ENCODE measurements around the gene ERCC6L2.

DNA sequence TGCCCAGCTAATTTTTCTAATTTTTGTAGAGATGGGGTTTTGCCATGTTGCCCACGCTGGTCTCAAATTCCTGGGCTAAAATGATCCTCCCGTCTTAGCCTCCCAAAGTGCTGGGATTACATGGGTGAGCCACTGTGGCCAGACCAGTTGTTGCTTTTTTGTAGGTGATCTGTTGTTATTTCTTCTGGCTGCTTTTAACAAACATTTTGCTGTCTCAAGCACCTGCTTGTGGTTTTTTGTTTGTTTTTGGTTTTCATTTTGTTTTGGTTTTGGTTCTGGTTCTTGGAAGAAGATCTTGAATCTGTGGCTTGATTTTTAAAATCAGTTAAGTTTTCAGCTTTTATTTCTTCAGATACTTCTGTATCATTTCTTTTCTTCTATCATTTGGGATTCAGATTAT, 21.1 kb downstream of the ERCC6L2 start:
- TF ChIP-seq, protein P1, sequence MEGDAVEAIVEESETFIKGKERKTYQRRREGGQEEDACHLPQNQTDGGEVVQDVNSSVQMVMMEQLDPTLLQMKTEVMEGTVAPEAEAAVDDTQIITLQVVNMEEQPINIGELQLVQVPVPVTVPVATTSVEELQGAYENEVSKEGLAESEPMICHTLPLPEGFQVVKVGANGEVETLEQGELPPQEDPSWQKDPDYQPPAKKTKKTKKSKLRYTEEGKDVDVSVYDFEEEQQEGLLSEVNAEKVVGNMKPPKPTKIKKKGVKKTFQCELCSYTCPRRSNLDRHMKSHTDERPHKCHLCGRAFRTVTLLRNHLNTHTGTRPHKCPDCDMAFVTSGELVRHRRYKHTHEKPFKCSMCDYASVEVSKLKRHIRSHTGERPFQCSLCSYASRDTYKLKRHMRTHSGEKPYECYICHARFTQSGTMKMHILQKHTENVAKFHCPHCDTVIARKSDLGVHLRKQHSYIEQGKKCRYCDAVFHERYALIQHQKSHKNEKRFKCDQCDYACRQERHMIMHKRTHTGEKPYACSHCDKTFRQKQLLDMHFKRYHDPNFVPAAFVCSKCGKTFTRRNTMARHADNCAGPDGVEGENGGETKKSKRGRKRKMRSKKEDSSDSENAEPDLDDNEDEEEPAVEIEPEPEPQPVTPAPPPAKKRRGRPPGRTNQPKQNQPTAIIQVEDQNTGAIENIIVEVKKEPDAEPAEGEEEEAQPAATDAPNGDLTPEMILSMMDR (IDR thresholded peaks at IDR 0.05) = no peak
- TF ChIP-seq POLR2AphosphoS5 (IDR thresholded peaks at IDR 0.05; ENCODE audit: low read depth, low read length) = no peak
- TF ChIP-seq, protein P2, sequence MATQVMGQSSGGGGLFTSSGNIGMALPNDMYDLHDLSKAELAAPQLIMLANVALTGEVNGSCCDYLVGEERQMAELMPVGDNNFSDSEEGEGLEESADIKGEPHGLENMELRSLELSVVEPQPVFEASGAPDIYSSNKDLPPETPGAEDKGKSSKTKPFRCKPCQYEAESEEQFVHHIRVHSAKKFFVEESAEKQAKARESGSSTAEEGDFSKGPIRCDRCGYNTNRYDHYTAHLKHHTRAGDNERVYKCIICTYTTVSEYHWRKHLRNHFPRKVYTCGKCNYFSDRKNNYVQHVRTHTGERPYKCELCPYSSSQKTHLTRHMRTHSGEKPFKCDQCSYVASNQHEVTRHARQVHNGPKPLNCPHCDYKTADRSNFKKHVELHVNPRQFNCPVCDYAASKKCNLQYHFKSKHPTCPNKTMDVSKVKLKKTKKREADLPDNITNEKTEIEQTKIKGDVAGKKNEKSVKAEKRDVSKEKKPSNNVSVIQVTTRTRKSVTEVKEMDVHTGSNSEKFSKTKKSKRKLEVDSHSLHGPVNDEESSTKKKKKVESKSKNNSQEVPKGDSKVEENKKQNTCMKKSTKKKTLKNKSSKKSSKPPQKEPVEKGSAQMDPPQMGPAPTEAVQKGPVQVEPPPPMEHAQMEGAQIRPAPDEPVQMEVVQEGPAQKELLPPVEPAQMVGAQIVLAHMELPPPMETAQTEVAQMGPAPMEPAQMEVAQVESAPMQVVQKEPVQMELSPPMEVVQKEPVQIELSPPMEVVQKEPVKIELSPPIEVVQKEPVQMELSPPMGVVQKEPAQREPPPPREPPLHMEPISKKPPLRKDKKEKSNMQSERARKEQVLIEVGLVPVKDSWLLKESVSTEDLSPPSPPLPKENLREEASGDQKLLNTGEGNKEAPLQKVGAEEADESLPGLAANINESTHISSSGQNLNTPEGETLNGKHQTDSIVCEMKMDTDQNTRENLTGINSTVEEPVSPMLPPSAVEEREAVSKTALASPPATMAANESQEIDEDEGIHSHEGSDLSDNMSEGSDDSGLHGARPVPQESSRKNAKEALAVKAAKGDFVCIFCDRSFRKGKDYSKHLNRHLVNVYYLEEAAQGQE (IDR thresholded peaks at IDR 0.05; ENCODE audit: insufficient read depth in 1 of 2, low read depth in 2 of 2, low read length in 1 of 2) = no peak
